Measurements from ENCODE around the gene PRLH.

GRCh38 chr2:237593036-237593435 lies 26.7 kb downstream of the PRLH start:
- TF ChIP-seq CTCF (IDR thresholded peaks at IDR 0.05; ENCODE audit: extremely low read depth in 1 of 2, insufficient read depth in 1 of 2, low read depth in 1 of 2, low read length in 2 of 2), result no peak
- no peak for TF ChIP-seq MAX (IDR thresholded peaks at IDR 0.05; ENCODE audit: insufficient read depth, insufficient read length)
- no peak for TF ChIP-seq POLR2A (IDR thresholded peaks at IDR 0.05; ENCODE audit: low read depth, low read length)
- TF ChIP-seq EZH2 (IDR thresholded peaks at IDR 0.05; ENCODE audit: borderline replicate concordance, low read depth, low read length, severe bottlenecking), result no peak
- no peak for TF ChIP-seq POLR2AphosphoS5 (IDR thresholded peaks at IDR 0.05; ENCODE audit: insufficient read depth, low read depth, low read length)
- no peak for TF ChIP-seq FOS (IDR thresholded peaks at IDR 0.05; ENCODE audit: borderline replicate concordance, insufficient read depth, low read length)

Data from endothelial cell of umbilical vein (primary cell).